Measurements from ENCODE around the gene PDS5B.
"Not testable (repeated sequence)": the region's sequence is repeated elsewhere in the genome, so short reads cannot be mapped to it uniquely, and the experiment has no call there.

PDS5B gene

DNA sequence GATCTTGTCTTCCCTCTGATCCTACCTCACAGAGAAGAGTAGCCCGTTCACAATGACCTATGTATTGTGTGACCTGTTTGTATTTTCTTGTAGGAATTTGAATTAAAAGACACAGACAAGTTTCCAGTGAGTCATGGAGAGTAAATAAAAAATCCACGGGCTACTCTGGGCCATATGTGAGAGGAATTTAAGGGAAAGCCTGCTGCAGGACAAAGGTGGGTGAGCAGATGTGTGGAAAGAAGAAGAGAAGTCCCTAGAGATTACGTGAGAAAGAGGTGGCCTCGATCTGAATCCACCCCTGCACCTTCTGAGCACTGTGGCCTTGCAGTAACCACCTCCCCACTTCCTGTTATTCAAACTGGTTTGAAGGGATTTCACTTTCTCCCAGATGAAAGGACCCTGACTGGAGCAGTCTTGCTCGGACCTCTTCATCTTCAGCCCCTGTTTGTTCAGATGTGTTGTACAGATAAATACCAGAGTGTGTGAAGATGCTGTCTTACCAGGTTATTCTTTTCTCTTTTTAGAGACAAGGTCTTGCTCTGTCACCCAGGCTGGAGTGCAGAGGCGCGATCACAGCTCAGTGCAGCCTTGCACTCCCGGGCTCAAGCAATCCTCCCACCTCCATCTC, 205.4 kb downstream of the PDS5B start:
- no peak for DNase-seq (ENCODE audit: low spot score)

DNA sequence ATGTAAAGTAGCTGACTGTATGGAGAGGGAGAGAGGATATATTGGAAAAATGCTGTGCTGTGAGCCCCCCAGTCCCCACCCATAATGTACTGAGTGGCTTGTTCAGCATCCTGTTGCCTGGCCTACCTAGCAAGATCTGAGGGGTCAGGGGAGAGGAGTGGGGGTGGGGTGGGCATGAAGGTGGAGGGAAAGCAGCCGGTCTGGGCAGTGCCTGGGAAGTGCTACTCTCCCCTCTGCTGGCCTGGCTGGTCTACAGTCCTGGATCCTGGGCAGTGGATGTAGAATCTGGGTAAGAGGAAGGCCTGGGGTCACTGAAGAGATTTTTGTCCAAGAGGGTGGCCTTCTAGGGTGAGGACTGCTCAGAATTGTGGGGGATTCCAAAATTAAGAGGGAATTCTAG, 210.5 kb downstream of the PDS5B start:
- DNase-seq (ENCODE audit: low spot score), result no peak

DNA sequence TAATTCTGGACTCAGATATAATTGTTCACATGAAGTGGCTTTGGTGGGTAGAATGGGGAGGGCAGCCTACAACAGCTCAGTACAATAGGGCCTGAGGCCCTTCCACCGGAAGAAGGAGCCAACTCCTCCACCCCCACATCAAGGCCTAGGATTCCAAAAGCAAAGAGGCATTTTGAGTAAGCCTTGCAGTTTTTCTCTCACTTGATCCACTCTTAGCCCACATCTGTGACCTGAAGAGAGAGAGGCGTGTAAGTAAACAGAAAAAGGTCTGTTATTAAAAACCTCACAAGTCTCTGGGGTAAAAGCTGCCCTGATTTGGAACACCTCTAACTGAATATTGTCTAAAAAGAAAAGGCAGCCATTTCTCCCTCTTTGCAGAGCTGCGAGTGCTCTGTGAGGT, 215.9 kb downstream of the PDS5B start:
- DNase-seq (ENCODE audit: low spot score), result no peak

DNA sequence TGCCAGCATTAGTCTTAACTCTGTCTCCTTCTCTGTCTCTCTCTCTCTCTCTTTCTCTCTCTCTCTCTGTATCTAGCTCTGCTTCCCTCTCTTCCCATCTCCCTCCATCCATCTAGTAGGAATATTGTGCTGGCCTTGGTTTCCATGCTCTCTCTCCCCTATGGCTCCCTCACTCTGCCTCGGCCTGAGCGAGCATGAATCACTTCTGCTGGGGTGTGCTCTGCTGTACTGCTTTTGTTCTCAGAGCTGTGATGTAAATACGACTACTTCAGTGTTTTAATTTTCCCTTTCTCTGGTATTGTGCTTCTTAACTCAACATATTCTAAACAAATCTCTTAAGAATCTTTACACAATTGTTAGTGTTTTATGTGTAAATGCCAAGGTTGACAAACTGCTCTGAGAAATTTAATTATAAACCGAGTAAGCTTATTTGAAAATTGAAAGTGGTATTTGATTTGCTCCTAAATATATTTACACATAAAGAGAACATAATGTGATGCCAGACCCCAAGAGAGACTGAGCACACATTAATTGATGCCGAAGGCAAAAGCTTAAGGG, 218.5 kb downstream of the PDS5B start:
- no peak for DNase-seq (ENCODE audit: low spot score)

DNA sequence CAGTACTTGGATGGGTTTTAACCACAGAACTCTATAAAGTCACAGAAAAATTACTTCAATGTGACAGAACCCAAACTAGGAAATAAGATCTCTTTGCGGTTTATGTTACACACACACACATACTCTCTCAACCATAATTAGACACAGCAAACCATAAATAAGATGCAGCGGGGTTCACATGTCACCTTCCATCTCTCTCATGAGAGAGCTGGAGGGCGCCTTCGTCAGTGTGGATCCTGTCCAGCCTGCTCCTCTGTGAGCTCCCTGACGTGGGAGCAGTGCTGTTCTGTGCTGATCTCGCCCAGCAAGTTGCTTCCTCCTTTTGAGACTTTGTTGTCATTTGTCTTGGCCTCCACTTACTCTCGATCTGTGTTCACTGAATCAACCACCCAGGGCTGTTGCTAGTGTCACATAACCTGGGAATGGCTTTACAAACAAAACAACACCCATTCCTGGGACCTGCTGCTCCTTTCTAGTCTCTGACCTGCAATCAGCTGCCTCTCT, 225.1 kb downstream of the PDS5B start:
- no peak for DNase-seq (ENCODE audit: low spot score)

DNA sequence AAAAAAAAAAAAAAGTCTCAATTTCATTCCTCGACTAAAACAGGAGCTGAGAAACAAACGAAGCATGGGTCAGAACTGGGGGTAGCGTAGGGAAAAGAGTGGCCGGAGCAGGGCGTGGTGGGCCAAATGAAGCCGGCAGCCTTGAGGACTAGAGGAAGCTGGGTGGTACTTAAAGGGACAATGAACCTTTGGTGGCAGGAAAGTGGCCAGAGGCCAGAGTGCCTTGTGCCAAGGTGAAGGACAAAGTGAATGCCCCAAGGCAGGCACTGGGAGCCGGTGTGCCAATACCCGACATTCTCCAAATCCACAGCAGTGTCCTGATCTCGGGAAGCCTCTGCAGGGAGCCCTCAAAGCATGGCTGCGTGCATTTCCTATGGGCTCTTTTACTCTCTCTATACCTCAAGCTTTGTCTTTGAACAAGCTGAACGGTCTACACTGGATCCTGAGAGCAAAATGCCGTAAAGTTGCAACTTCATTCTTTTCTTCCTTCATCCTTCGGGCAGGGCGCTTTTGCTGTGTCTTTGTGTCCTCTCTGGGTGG, 235.0 kb downstream of the PDS5B start:
- DNase-seq (ENCODE audit: low spot score), result no peak

DNA sequence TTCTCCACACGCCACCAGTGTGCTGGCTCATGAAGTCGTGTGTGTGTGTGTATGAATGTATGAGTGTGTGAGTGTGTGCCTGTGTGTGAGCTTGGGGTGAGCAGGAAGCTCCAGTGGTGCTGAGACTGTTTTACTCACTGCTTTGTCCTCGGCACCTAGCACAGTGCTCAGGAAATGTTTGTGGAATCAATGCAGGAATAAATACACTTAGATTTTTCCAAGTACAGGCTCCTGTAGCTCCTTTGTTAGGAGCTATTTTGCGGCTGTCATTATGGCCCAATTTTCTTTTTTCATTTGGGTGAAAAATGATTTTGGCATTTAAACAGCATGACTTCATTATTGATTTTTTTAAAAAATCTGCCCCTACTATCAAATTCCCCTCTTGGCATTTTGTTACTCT, 236.5 kb downstream of the PDS5B start:
- DNase-seq (ENCODE audit: low spot score), result no peak

- DNase-seq (ENCODE audit: low spot score), result no peak
These were observed 237.3 kb downstream of the PDS5B start for GRCh38 chr13:32823597-32823996.

GRCh38 chr13:32824061-32824460, 237.8 kb downstream of the PDS5B start:
- no peak for DNase-seq (ENCODE audit: low spot score)

- no peak for DNase-seq (ENCODE audit: low spot score)
These were observed 238.4 kb downstream of the PDS5B start for GRCh38 chr13:32824675-32825074.

DNA sequence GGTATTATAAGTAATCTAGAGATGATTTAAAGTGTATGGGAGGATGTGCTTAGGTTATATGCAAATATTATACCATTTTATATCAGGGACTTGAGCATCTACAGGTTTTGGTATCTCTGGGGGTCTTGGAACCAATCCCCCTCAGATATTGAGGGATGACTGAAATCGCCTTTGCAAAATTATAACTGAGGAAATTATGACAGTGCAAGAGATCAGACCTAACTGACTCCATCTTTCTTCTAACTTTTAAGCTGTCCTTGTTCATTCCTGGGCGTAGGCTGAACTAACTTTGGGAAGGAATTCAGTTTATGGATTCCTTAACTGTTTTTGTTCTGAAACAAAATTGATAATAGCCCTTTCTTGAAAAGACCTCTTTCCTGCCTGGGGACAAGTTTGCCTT, 239.2 kb downstream of the PDS5B start:
- no peak for DNase-seq (ENCODE audit: low spot score)

DNA sequence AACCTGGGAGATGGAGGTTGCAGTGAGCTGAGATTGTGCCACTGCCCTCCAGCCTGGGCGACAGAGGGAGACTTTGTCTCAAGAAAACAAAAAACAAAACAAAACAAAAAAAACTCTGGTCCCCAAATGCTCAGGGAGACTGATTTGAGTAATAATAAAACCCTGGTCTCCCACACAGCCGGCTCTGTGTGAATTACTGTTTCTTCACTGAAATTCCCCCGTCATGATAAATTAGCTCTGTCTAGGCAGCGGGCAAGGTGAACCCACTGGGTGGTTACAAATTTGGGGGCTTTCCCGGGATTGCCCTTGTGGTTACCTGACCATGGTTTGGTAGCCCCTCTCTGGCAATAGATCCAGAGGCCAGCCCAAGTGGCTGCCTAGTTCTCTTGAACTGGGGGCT, 240.1 kb downstream of the PDS5B start:
- not testable (repeated sequence) for DNase-seq (ENCODE audit: low spot score)
